Naive thymus-derived CD4-positive, alpha-beta T cell (primary cell): ENCODE measurements around the gene ENOPH1. TPM values are rescaled to one million over a fixed set of nuclear protein-coding genes. Genes with fewer than 3 reads are reported as not detected.

Experiments used
- ATAC-seq: fragments of 150-1000 bp; cut with Tn5 transposase; 2 replicates; pipeline ENCODE4 v1.10.0; 2021; ENCODE audit warnings: mild to moderate bottlenecking, moderate library complexity
- CTCF ChIA-PET: fragments of 350-600 bp; sonication (Branson Sonifier 250); formaldehyde crosslinking; loops from one replicate; lab custom pipeline; 2021; ENCODE audit warnings: antibody characterized with exemption; lab: Charles Lee
- POLR2A ChIA-PET: fragments of 350-600 bp; sonication (Branson Sonifier 250); formaldehyde crosslinking; loops from one replicate; lab custom pipeline; 2021; ENCODE audit warnings: antibody characterized with exemption, inconsistent platforms; lab: Charles Lee
- DNase-seq, 9 donors: peaks; one replicate each; pipeline versions ENCODE4 v3.0.0 to v3.0.0-alpha.2; 2020 to 2022; ENCODE audit warnings: mixed read lengths in 1 of 9
- H3K27ac ChIP-seq: one replicate; pipeline ENCODE4 v1.7.0; 2013; ENCODE audit warnings: mild to moderate bottlenecking, low read depth, low read length, moderate library complexity
- H3K27me3 ChIP-seq, 2 donors: one replicate each; pipeline ENCODE4 v1.7.0; 2013; ENCODE audit warnings: low read length in 2 of 2, mild to moderate bottlenecking in 2 of 2, moderate library complexity in 2 of 2; ENCODE audit not compliant: control insufficient read depth in 2 of 2, insufficient read depth in 2 of 2
- H3K36me3 ChIP-seq, 3 experiments: 1 replicate in 2 of 3; 2 replicates in 1 of 3; pipeline ENCODE4 v1.7.0; 2013; ENCODE audit warnings: low read length in 3 of 3, mild to moderate bottlenecking in 3 of 3, moderate library complexity in 1 of 3; ENCODE audit not compliant: insufficient read depth in 3 of 3, control insufficient read depth in 2 of 3
- H3K4me1 ChIP-seq, 2 donors: one replicate each; pipeline ENCODE4 v1.7.0; 2013; ENCODE audit warnings: low read length in 2 of 2, mild to moderate bottlenecking in 2 of 2, moderate library complexity in 1 of 2; ENCODE audit not compliant: control insufficient read depth in 2 of 2, insufficient read depth in 2 of 2
- H3K4me3 ChIP-seq: 2 replicates; pipeline ENCODE4 v1.7.0; 2013; ENCODE audit warnings: mild to moderate bottlenecking, low read length
- H3K9me3 ChIP-seq, 3 experiments: 1 replicate in 2 of 3; 2 replicates in 1 of 3; pipeline ENCODE4 v1.7.0; 2013; ENCODE audit warnings: low read length in 3 of 3; ENCODE audit not compliant: control insufficient read depth in 2 of 3
- H3K27ac Mint-ChIP-seq, 9 donors: one replicate each; pipeline ENCODE4 v1.8.0; 2020 to 2022; ENCODE audit warnings: mixed read lengths in 9 of 9, mild to moderate bottlenecking in 8 of 9, moderate library complexity in 5 of 9, inconsistent platforms in 2 of 9
- H3K27me3 Mint-ChIP-seq, 5 donors: one replicate each; pipeline ENCODE4 v1.8.0; 2021 to 2022; ENCODE audit warnings: mixed read lengths in 5 of 5, mild to moderate bottlenecking in 1 of 5
- H3K36me3 Mint-ChIP-seq, 5 donors: one replicate each; pipeline ENCODE4 v1.8.0; 2020 to 2022; ENCODE audit warnings: mixed read lengths in 5 of 5, mild to moderate bottlenecking in 3 of 5, inconsistent platforms in 1 of 5
- H3K4me1 Mint-ChIP-seq, 7 donors: one replicate each; pipeline ENCODE4 v1.8.0; 2020 to 2022; ENCODE audit warnings: mixed read lengths in 7 of 7, mild to moderate bottlenecking in 3 of 7, inconsistent platforms in 1 of 7
- H3K4me3 Mint-ChIP-seq, 10 donors: one replicate each; pipeline ENCODE4 v1.8.0; 2020 to 2022; ENCODE audit warnings: mild to moderate bottlenecking in 10 of 10, mixed read lengths in 10 of 10, moderate library complexity in 6 of 10, inconsistent platforms in 2 of 10
- H3K9me3 Mint-ChIP-seq, 11 donors: one replicate each; pipeline ENCODE4 v1.8.0; 2020 to 2022; ENCODE audit warnings: mixed read lengths in 11 of 11, mild to moderate bottlenecking in 4 of 11, inconsistent platforms in 1 of 11, moderate library complexity in 1 of 11
- intact Hi-C, 2 donors: fragments of 100-400 bp; cut with micrococcal nuclease; formaldehyde crosslinking; loops; one replicate each; pipeline ENCODE4 v1.15.1; 2023
- polyA plus RNA-seq, 2 donors: library from polyadenylated mRNA; unstranded; fragments of 300-500 nt; fragmentation: Illumina TruSeq; gene quantifications; one replicate each; pipeline ENCODE4 v1.2.3, GENCODE V29; 2021
- total RNA-seq, 6 experiments: library from RNA in 5 of 6; stranded (reverse) in 5 of 6; gene quantifications; 1 replicate in 5 of 6; 2 replicates in 1 of 6; pipeline ENCODE4 v1.2.3 and lab custom pipeline; 2021 to 2026

Gene ENOPH1
- total and polyA plus RNA-seq, 7 experiments from 2014 or later: 16.3 to 45.6 (median 25.2) TPM

DNA sequence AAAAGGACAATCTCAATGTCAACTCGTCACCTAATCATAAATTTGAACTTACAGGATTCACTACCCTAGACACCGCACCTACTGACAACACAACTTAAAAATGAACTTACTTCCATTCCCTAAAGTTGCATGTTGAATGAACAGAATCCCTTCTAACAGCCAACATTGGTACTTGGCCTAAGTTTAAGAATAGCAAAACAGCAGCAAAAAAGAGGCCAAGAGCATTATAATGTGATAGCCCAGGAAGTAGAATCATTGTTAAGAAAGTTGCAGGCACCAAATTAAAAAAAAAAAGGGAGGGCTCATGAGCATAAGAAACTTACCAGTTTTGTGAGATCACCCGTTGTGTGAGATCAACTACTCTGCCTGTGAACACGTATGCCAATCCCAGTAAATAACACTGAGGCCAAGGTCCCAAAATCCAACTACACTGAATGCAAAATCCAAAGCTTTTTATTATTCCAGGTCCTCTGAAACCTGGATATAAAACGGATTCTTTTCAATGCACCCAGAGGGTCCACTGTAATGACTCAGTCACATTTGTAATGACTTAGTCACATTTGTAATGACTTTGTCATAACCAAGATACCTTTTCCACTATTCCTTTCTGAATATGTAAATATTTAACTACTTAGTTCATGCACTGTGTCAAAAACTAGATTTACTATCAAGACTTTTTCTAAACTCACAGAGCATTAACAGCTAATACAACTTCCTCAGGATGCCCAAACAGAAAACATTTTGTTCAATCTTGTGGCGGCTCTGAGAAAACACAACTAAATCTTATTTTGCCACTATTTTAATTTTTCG lies 6.9 kb upstream of the ENOPH1 start:
- peak overlapping the region in 6 of 9 donors; percentile 4 to 75 (median 54) for H3K27ac Mint-ChIP-seq
- POLR2A ChIA-PET: interaction anchor here (0.6 to 1.1 kb wide), 3 partner anchors 49 to 556 kb away, joined by 3 read pairs; no protein-coding TSS in a partner anchor
- Histone ChIP-seq H3K27me3 (no peaks in the 10 kb centered on the region), H3K4me1 (peaks cover 22% of the 10 kb centered on the region in 2 donors), H3K36me3 (peaks cover 21 to 49% (median 46%) of the 10 kb centered on the region in 3 experiments), H3K27ac (no peak overlapping the region), H3K9me3 (no peaks in the 10 kb centered on the region), H3K4me3 (no peak overlapping the region)
- intact Hi-C loops: loop anchor here in 1 of 2 donors (10.0 kb wide), 1 partner anchor 691 kb away; the partner anchor contains the start of gene PLAC8
- peaks cover 0 to 7% (median 0%) of the 10 kb centered on the region in 5 donors for H3K27me3 Mint-ChIP-seq
- ATAC-seq (no peak), DNase-seq (no peak)
- H3K4me1 Mint-ChIP-seq: peaks cover 27 to 64% (median 52%) of the 10 kb centered on the region in 7 donors
- CTCF ChIA-PET: no interaction called here
- peaks cover 3 to 61% (median 55%) of the 10 kb centered on the region in 5 donors for H3K36me3 Mint-ChIP-seq
- no peaks in the 10 kb centered on the region for H3K9me3 Mint-ChIP-seq
- no peak overlapping the region for H3K4me3 Mint-ChIP-seq

DNA sequence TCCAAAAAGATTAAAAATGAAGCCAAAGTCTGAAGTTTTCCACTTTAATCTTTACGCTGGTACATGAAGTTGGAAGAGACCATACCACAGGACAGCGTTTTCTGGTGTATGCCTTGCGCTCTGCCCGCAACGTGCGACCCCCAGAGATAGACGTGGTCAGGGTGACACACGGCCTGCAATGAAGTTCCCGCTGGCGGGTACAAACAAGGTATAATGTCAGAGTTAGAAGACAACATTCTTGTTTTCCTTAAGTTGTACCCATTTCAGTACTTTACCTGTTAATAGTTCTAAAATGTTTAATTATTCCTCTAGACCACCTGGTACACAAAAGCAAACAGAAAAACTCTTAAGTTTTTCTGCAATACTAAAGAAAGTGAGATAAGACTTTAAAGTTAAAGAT lies 4.9 kb upstream of the ENOPH1 start:
- Histone ChIP-seq H3K9me3 (no peaks in the 10 kb centered on the region), H3K36me3 (peaks cover 21 to 54% (median 49%) of the 10 kb centered on the region in 3 experiments), H3K27ac (no peak overlapping the region), H3K4me1 (peaks cover 22% of the 10 kb centered on the region in 2 donors), H3K4me3 (no peak overlapping the region), H3K27me3 (no peaks in the 10 kb centered on the region)
- intact Hi-C loops: loop anchor here in 1 of 2 donors (10.0 kb wide), 1 partner anchor 689 kb away; the partner anchor contains the start of gene PLAC8
- POLR2A ChIA-PET: interaction anchor here (0.7 kb wide), 1 partner anchor 51 kb away, joined by 6 read pairs; no protein-coding TSS in a partner anchor
- H3K9me3 Mint-ChIP-seq: peaks cover 0 to 5% (median 0%) of the 10 kb centered on the region in 11 donors
- ATAC-seq (no peak), DNase-seq (no peak)
- H3K27me3 Mint-ChIP-seq: peaks cover 0 to 5% (median 0%) of the 10 kb centered on the region in 5 donors
- H3K4me3 Mint-ChIP-seq: peak overlapping the region in 1 of 10 donors; percentile 18
- CTCF ChIA-PET: no interaction called here
- peak overlapping the region in 2 of 9 donors; percentile 30 to 62 for H3K27ac Mint-ChIP-seq
- peaks cover 32 to 67% (median 52%) of the 10 kb centered on the region in 7 donors for H3K4me1 Mint-ChIP-seq
- peaks cover 7 to 63% (median 63%) of the 10 kb centered on the region in 5 donors for H3K36me3 Mint-ChIP-seq

DNA sequence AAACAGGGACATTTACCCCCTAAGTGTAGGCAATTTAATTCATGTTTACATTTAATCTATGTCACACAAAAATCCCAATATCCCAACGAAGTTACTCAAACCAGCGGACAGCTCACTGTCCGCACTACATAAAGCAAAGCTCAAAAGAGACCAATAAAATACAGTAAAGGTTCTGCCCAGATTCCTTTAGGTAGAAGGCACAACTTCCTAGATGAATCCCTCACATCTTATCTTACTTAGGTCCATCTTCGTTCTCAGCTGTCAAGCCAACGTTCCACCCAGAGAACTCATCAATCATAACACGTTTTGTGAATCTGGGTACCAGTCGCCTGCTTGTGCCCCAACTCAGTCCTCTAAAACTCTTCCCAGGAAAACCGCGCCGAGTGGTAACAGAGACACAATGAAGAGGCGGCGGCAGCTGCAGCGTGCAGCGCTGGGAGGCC lies 1.8 kb upstream of the ENOPH1 start:
- Histone ChIP-seq H3K27ac (peak overlapping the region; percentile 99), H3K9me3 (no peaks in the 10 kb centered on the region), H3K27me3 (no peaks in the 10 kb centered on the region), H3K4me1 (peaks cover 28 to 39% of the 10 kb centered on the region in 2 donors), H3K36me3 (peaks cover 21 to 41% (median 34%) of the 10 kb centered on the region in 3 experiments), H3K4me3 (peak overlapping the region; percentile 96)
- ChIA-PET CTCF (interaction anchor here (1.3 to 2.7 kb wide), 6 partner anchors 10 to 72 kb away, joined by 4 to 18 read pairs (median 6); partner anchors contain the start of gene HNRNPD), POLR2A (interaction anchor here (0.7 to 4.2 kb wide), 24 partner anchors 9 to 1904 kb away, joined by 3 to 95 read pairs (median 6); partner anchors contain the start of genes ABRAXAS1, COPS4, HELQ and HNRNPD)
- Mint-ChIP-seq H3K36me3 (peaks cover 7 to 57% (median 49%) of the 10 kb centered on the region in 5 donors), H3K4me1 (peaks cover 38 to 81% (median 69%) of the 10 kb centered on the region in 7 donors), H3K4me3 (peak overlapping the region; percentile 98 to 100 (median 99)), H3K27me3 (peaks cover 0 to 2% (median 0%) of the 10 kb centered on the region in 5 donors), H3K9me3 (peaks cover 0 to 5% (median 0%) of the 10 kb centered on the region in 11 donors), H3K27ac (peak overlapping the region; percentile 53 to 100 (median 99))
- intact Hi-C loops: loop anchor here in 1 of 2 donors (10.0 kb wide), 1 partner anchor 686 kb away; the partner anchor contains the start of gene PLAC8
- no peak for ATAC-seq
- no peak for DNase-seq

DNA sequence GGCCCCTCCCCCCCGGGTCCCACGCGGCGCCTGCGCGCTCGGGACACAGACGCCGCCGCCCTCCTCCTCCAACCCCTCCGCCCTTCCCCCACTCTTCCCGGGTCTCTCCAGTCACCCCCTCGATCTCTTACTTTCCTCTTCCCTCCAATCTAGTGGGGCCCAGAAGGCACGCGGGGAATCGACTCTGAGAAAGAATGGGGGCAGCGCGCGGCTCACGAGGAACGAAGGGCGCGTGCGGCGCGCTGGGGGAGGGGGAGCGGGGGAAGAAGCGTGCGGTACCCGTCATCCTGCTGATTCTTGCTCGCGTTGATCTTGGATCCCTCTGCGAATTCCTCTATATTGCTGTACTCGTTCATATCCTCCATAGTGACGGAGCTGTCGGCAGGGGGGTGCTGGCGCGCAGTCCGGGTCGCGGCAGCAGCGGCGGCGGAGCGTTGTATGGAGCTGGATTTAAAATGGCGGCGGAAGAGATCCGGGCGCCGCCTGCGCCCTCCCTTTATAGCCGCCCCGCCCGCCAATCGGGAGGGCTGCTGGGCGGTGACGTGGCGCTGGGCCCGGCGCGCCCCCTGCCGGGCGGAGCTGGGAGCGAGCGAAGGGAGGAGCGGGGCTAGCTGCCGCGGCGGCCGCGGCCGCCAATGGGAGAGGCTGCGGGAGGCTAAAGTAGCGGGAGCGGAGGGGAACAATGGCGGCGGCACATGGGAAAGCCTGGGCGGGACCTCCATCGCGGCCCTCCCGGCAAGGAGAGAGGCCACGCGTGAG lies 1.2 kb upstream of the ENOPH1 start:
- DNase-seq (peak; percentile 90 to 99 (median 94)), ATAC-seq (peak; percentile 79)
- Histone ChIP-seq H3K36me3 (peaks cover 17 to 35% (median 29%) of the 10 kb centered on the region in 3 experiments), H3K4me3 (peak overlapping the region; percentile 96), H3K4me1 (peaks cover 28 to 39% of the 10 kb centered on the region in 2 donors), H3K27ac (peak overlapping the region; percentile 99), H3K27me3 (no peaks in the 10 kb centered on the region), H3K9me3 (no peaks in the 10 kb centered on the region)
- H3K4me1 Mint-ChIP-seq: peaks cover 40 to 81% (median 69%) of the 10 kb centered on the region in 7 donors
- peaks cover 0 to 2% (median 0%) of the 10 kb centered on the region in 5 donors for H3K27me3 Mint-ChIP-seq
- peak overlapping the region; percentile 98 to 100 (median 99) for H3K27ac Mint-ChIP-seq
- H3K9me3 Mint-ChIP-seq: peaks cover 0 to 5% (median 0%) of the 10 kb centered on the region in 11 donors
- intact Hi-C loops: loop anchor here (1.0 to 10.0 kb wide), 9 partner anchors 55 to 1026 kb away; partner anchors contain the start of genes COPS4 (in 1 of the 2), COQ2 (in 1 of the 2), HELQ (in 1 of the 2) and LIN54 (in 1 of the 2)
- ChIA-PET CTCF (interaction anchor here (0.8 to 2.7 kb wide), 9 partner anchors 10 to 1023 kb away, joined by 3 to 18 read pairs (median 4); partner anchors contain the start of gene HNRNPD), POLR2A (interaction anchor here (0.5 to 4.2 kb wide), 35 partner anchors 9 to 1905 kb away, joined by 3 to 95 read pairs (median 5); partner anchors contain the start of genes ABRAXAS1, COPS4, HELQ and HNRNPD)
- H3K4me3 Mint-ChIP-seq: peak overlapping the region; percentile 98 to 100 (median 99)
- peaks cover 4 to 52% (median 44%) of the 10 kb centered on the region in 5 donors for H3K36me3 Mint-ChIP-seq

DNA sequence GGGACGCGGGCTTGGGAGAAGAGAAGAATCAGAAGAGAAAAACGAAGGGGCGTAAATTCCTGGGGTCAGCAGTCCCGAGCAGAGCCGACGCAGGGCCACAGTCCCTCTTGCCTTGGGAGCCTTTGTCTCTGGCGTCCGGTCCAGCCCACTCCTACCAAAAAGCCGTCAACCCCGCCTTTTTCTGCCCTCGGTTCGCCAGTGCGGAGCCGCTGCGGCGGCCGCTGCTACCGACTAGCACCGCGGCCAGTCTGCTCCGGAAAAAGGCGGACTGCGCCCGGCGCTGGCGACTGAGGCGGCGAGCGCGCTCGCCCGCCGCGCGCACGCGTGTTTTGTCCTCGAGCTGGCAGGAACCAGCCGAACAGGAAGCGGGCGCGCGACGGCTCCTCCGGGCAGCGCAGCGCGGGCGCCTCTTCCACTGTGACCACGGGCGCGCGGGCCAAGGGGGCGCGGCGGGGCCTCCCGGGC lies 630 bp upstream of the ENOPH1 start:
- CTCF ChIA-PET: interaction anchor here (0.8 to 2.7 kb wide), 7 partner anchors 30 to 1022 kb away, joined by 3 to 18 read pairs (median 4); partner anchors contain the start of gene HNRNPD
- peak in 4 of 9 donors; percentile 80 to 84 (median 81) for DNase-seq
- Histone ChIP-seq H3K27me3 (no peaks in the 10 kb centered on the region), H3K27ac (peak overlapping the region; percentile 99), H3K9me3 (no peaks in the 10 kb centered on the region), H3K36me3 (peaks cover 13 to 31% (median 23%) of the 10 kb centered on the region in 3 experiments), H3K4me3 (peak overlapping the region; percentile 96), H3K4me1 (peaks cover 28 to 39% of the 10 kb centered on the region in 2 donors)
- ATAC-seq: peak; percentile 42
- Mint-ChIP-seq H3K9me3 (peaks cover 0 to 5% (median 0%) of the 10 kb centered on the region in 11 donors), H3K36me3 (peaks cover 4 to 47% (median 42%) of the 10 kb centered on the region in 5 donors), H3K27ac (peak overlapping the region; percentile 98 to 100 (median 99)), H3K27me3 (peaks cover 0 to 2% (median 0%) of the 10 kb centered on the region in 5 donors), H3K4me1 (peaks cover 40 to 80% (median 65%) of the 10 kb centered on the region in 7 donors), H3K4me3 (peak overlapping the region; percentile 98 to 100 (median 99))
- intact Hi-C loops: loop anchor here (1.0 to 10.0 kb wide), 18 partner anchors 33 to 1055 kb away; partner anchors contain the start of genes COQ2 (in 2 of the 2), HELQ (in 2 of the 2), THAP9 (in 2 of the 2) and COPS4 (in 1 of the 2)
- POLR2A ChIA-PET: interaction anchor here (0.5 to 4.2 kb wide), 35 partner anchors 9 to 1056 kb away, joined by 3 to 95 read pairs (median 5); partner anchors contain the start of genes ABRAXAS1, COPS4, HELQ and HNRNPD
